Fibroblast of lung (primary cell): ENCODE measurements around the gene PSMC5.

ENCODE experiments used
- CTCF ChIP-seq, 2 donors: IDR thresholded peaks in 1 of 2; conservative IDR thresholded peaks in 1 of 2; 1 replicate in 1 of 2; 2 replicates in 1 of 2; pipeline ENCODE4 v1.5.1; 2011 to 2012; ENCODE audit warnings: low read length in 2 of 2, control low read depth in 1 of 2, inconsistent platforms in 1 of 2, low read depth in 1 of 2, mild to moderate bottlenecking in 1 of 2
- EZH2 ChIP-seq: IDR thresholded peaks from 2 replicates; pipeline ENCODE4 v1.5.1; 2012; ENCODE audit warnings: low read length, control low read depth, mild to moderate bottlenecking; ENCODE audit errors: missing control alignments

- TF ChIP-seq CTCF (conservative IDR thresholded peaks at IDR 0.05 in 1 of 2, IDR thresholded peaks at IDR 0.05 in 1 of 2; ENCODE audit: low read depth in 1 of 2, low read length in 2 of 2) (no peak), EZH2 (no peak)
Observed at GRCh38 chr17:63804328-63804727, 22.9 kb upstream of the PSMC5 start.
